Prostate gland (tissue), 2 donors: Measurements from ENCODE around the gene MFAP3. TPM values are rescaled to one million over a fixed set of nuclear protein-coding genes. Genes with fewer than 3 reads are reported as not detected.

Experiments
- DNase-seq: peaks from one replicate; pipeline ENCODE4 v3.0.0-alpha.2; 2019; ENCODE audit warnings: low spot score
- H3K27ac ChIP-seq, 2 donors: fragments of 200-600 bp; sonication (generic); 2 replicates each; pipeline ENCODE4 v1.5.1; 2017 to 2019
- H3K27me3 ChIP-seq: fragments of 200-600 bp; sonication (generic); replicated peaks from 2 replicates; pipeline ENCODE4 v1.5.1; 2019; ENCODE audit not compliant: insufficient read depth
- H3K36me3 ChIP-seq, 2 donors: fragments of 200-600 bp; sonication (generic); 1 replicate in 1 of 2; 2 replicates in 1 of 2; pipeline versions ENCODE4 v1.5.1 to v1.8.1; 2017 to 2019
- H3K4me1 ChIP-seq: fragments of 200-600 bp; sonication (generic); replicated peaks from 2 replicates; pipeline ENCODE4 v1.5.1; 2019
- H3K4me3 ChIP-seq, 2 donors: fragments of 200-600 bp; sonication (generic); 2 replicates each; pipeline ENCODE4 v1.5.1; 2017 to 2019
- H3K9me3 ChIP-seq: fragments of 200-600 bp; sonication (generic); 2 replicates; pipeline ENCODE4 v1.5.1; 2017
- POLR2A ChIP-seq: fragments of 450-650 bp; IDR thresholded peaks from one replicate; pipeline ENCODE4 v1.6.1; 2016; ENCODE audit warnings: antibody characterized with exemption, mild to moderate bottlenecking
- POLR2AphosphoS5 ChIP-seq: sonication (generic); formaldehyde crosslinking; IDR thresholded peaks from one replicate; pipeline ENCODE4 v1.6.1; 2017; ENCODE audit warnings: antibody characterized with exemption
- WGBS: methylation state at CpG from one replicate; pipeline ENCODE4 v1.1.5; 2018; 5-methylcytosine and 5-hydroxymethylcytosine counted together
- intact Hi-C: fragments of 100-400 bp; cut with DNase I; formaldehyde crosslinking; loops from one replicate; pipeline ENCODE4 v1.14.2; 2022
- total RNA-seq, 2 donors: library from RNA; depleted of rRNA; stranded (reverse); fragments of >200 nt; gene quantifications; one replicate each; pipeline ENCODE4 v1.1.0, GENCODE V29; 2016
- TF ChIP-seq, protein P1 (sequence below), 4 experiments: fragments of 200-600 bp in 2 of 4; fragments of 450-650 bp in 2 of 4; sonication (generic) in 2 of 4; IDR thresholded peaks; 1 replicate in 3 of 4; 2 replicates in 1 of 4; pipeline ENCODE4 v1.5.1; 2016 to 2019; ENCODE audit warnings: antibody characterized with exemption in 4 of 4, mild to moderate bottlenecking in 2 of 4, moderate library complexity in 2 of 4

MFAP3 gene
- total RNA-seq, 2 donors from 2014 or later = 30.6 to 35.8 TPM

- DNase-seq = no peak
- intact Hi-C loops = no loop called here
- no peaks in the 10 kb centered on the region for H3K27me3 ChIP-seq
- no peak overlapping the region for H3K27ac ChIP-seq
- H3K4me3 ChIP-seq = no peak overlapping the region
- H3K4me1 ChIP-seq = no peaks in the 10 kb centered on the region
- WGBS = 67% methylated on average over 4 of the region's 4 CpGs
- no peaks in the 10 kb centered on the region for H3K9me3 ChIP-seq
- no peak for TF ChIP-seq POLR2A
- TF ChIP-seq, protein P1, sequence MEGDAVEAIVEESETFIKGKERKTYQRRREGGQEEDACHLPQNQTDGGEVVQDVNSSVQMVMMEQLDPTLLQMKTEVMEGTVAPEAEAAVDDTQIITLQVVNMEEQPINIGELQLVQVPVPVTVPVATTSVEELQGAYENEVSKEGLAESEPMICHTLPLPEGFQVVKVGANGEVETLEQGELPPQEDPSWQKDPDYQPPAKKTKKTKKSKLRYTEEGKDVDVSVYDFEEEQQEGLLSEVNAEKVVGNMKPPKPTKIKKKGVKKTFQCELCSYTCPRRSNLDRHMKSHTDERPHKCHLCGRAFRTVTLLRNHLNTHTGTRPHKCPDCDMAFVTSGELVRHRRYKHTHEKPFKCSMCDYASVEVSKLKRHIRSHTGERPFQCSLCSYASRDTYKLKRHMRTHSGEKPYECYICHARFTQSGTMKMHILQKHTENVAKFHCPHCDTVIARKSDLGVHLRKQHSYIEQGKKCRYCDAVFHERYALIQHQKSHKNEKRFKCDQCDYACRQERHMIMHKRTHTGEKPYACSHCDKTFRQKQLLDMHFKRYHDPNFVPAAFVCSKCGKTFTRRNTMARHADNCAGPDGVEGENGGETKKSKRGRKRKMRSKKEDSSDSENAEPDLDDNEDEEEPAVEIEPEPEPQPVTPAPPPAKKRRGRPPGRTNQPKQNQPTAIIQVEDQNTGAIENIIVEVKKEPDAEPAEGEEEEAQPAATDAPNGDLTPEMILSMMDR (IDR thresholded peaks at IDR 0.05) = no peak
- no peak for TF ChIP-seq POLR2AphosphoS5
- no peaks in the 10 kb centered on the region for H3K36me3 ChIP-seq
Measured at GRCh38 chr5:154086641-154087040, 47.9 kb downstream of the MFAP3 start.

DNA sequence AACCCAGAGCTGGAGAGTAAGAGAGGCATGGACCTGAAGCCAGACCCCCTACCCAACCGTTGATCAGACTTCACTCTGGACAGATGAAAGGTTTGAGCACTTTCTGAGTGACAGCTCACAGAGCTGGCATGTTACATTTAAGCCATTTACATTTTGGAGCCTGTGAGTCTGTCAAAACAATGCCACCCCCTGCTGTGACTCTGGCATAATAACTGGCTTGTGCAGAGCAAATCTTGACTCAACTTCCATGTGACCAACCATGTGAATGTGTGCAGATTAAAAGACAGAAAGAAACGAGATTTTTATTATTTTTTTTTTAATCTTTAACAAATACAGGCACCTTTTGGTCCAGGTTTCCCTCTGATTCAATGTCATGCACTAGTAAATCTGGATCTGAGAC lies 48.5 kb downstream of the MFAP3 start:
- Histone ChIP-seq H3K36me3 (no peaks in the 10 kb centered on the region), H3K27me3 (no peaks in the 10 kb centered on the region), H3K9me3 (no peaks in the 10 kb centered on the region), H3K4me1 (no peaks in the 10 kb centered on the region), H3K27ac (no peak overlapping the region), H3K4me3 (no peak overlapping the region)
- DNase-seq = no peak
- intact Hi-C loops = no loop called here
- TF ChIP-seq POLR2A (no peak), POLR2AphosphoS5 (no peak)
- TF ChIP-seq, protein P1 (IDR thresholded peaks at IDR 0.05) = no peak
- 33% methylated on average over 2 of the region's 2 CpGs for WGBS

DNA sequence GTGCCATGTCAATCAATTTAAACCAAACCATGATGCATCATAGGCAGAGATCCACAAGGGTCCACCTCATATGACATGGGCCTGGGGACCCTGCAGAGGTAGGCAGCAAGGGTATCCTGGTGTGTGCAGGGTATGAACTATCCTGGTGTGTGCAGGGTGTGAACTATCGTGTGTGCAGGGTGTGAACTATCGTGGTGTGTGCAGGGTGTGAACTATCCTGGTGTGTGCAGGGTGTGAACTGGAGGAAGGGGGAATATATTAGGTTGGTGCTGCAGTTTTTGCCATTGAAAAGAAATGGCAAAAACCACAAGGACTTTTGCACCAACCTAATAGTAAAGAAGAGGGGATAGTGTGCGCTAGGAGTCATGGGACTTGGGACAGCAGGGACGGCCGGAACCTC lies 50.0 kb downstream of the MFAP3 start:
- Histone ChIP-seq H3K27ac (no peak overlapping the region), H3K9me3 (no peaks in the 10 kb centered on the region), H3K4me1 (peaks cover 4% of the 10 kb centered on the region), H3K4me3 (no peak overlapping the region), H3K36me3 (no peaks in the 10 kb centered on the region), H3K27me3 (no peaks in the 10 kb centered on the region)
- no peak for DNase-seq
- TF ChIP-seq, protein P1 (IDR thresholded peaks at IDR 0.05) = no peak
- no peak for TF ChIP-seq POLR2A
- no peak for TF ChIP-seq POLR2AphosphoS5
- intact Hi-C loops = no loop called here
- WGBS = 92% methylated on average over 5 of the region's 5 CpGs

DNA sequence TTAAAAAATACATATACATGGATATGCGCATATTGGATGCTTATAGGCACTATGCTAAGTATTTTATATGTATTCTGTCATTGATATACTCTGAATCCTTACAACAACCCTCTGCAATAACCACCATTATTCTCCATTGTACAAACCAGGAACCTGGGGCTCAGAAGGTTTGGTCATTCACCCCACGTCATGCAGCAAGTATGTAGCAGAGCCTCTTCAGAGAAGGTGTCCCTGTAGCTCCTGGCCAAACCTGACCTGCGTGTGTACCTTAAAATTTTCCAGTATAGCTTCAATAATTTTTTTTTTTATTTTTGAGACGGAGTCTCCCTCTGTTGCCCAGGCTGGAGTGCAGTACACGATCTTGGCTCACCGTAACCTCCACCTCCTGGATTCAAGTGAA lies 51.9 kb downstream of the MFAP3 start:
- TF ChIP-seq, protein P1 (IDR thresholded peaks at IDR 0.05) = no peak
- TF ChIP-seq POLR2A (no peak), POLR2AphosphoS5 (no peak)
- no peak overlapping the region for H3K27ac ChIP-seq
- WGBS = 94% methylated on average over 6 of the region's 6 CpGs
- H3K4me1 ChIP-seq = peaks cover 4% of the 10 kb centered on the region
- no peaks in the 10 kb centered on the region for H3K9me3 ChIP-seq
- intact Hi-C loops = no loop called here
- DNase-seq = no peak
- H3K4me3 ChIP-seq = no peak overlapping the region
- H3K36me3 ChIP-seq = no peaks in the 10 kb centered on the region
- no peaks in the 10 kb centered on the region for H3K27me3 ChIP-seq

DNA sequence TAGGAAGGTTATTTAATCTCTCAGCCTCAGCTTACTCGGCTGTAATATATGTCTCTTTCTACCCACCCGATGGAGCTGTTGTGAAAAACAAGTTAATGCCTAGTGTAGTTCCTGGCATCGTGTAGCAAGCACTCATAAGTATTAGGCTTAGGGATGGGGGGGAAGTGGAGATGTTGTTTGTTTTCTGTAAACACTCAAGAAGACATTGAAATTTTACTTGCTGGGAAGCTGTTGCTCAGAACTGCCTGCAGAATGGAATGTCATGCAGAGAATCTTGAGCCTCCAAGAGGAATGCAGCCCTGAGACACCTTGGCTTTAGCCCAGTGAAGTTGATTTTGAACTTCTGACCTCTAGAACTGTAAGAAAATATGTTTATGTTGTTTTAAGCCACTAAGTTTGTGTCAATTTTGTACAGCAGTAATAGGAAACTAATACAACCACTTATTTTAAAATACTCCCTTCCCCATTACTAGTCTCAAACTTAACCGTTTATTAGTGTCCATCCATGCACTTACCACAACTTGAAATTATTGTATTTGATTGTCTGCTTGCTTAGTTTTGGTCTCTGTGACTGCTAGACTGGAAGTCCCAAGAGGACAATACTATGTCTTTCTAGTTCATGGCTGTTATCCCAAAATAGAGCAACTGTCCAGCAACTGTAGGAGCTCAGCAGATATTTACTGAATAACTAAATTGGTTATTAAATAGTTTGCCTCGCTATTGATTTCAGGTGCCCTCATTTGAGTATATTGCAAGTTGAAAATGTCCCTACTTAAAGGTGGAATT lies 53.8 kb downstream of the MFAP3 start:
- TF ChIP-seq POLR2AphosphoS5 (no peak), POLR2A (no peak)
- DNase-seq = no peak
- H3K9me3 ChIP-seq = no peaks in the 10 kb centered on the region
- H3K27me3 ChIP-seq = no peaks in the 10 kb centered on the region
- H3K4me3 ChIP-seq = no peak overlapping the region
- H3K27ac ChIP-seq = no peak overlapping the region
- H3K4me1 ChIP-seq = peaks cover 4% of the 10 kb centered on the region
- 58% methylated on average over 5 of the region's 5 CpGs for WGBS
- no peaks in the 10 kb centered on the region for H3K36me3 ChIP-seq
- intact Hi-C loops = no loop called here
